ENCODE data around the gene TLE4. TPM values are rescaled to one million over a fixed set of nuclear protein-coding genes. Genes with fewer than 3 reads are reported as not detected.

The TLE4 gene
- total RNA-seq, 1 experiment from 2014 or later, result 8.1 TPM

DNA sequence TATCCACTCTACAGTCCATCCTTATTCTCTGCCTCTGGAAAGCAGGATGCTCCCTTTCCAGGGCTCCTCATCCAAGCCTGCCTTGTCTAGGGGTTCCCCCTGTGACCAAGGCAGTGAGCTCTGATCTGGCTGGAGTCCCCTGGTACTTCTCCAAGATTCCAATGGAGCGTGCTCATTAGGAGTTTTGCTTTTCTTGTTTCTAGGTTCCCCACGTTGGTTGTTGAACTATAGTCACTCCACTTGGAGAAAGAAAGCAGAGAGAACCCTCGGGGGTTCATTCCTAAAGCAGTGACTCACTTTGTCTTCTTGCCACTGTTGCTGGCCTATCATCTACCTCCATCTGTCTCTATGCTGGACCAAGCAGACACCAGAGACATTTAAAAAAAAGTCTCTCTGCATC lies 192.6 kb downstream of the TLE4 start:
- POLR2A ChIA-PET, result no interaction called here
- CTCF ChIA-PET, result no interaction called here
- no peaks in the 10 kb centered on the region for H3K36me3 Mint-ChIP-seq (ENCODE audit: insufficient read depth, unreplicated experiment)
- H3K27ac Mint-ChIP-seq (ENCODE audit: unreplicated experiment), result no peak overlapping the region
- H3K9me3 Mint-ChIP-seq (ENCODE audit: unreplicated experiment), result no peaks in the 10 kb centered on the region
- H3K27me3 Mint-ChIP-seq (ENCODE audit: insufficient read depth, unreplicated experiment), result no peaks in the 10 kb centered on the region
- Histone ChIP-seq H3K9me3 (no peaks in the 10 kb centered on the region), H3K36me3 (ENCODE audit: control insufficient read depth, insufficient read depth, low read length) (no peaks in the 10 kb centered on the region), H3K4me3 (ENCODE audit: low read depth, low read length) (no peak overlapping the region), H3K4me1 (no peaks in the 10 kb centered on the region), H3K27me3 (replicated peaks; ENCODE audit: control insufficient read depth, insufficient read depth, low read length) (no peaks in the 10 kb centered on the region)
- H3K4me3 Mint-ChIP-seq (ENCODE audit: unreplicated experiment), result no peak overlapping the region
- intact Hi-C loops (cut with micrococcal nuclease; ENCODE audit: unreplicated experiment), result loop anchor here (10.0 kb wide), 1 partner anchor 190 kb away; the partner anchor contains the start of gene TLE4
- TF ChIP-seq, protein P1, sequence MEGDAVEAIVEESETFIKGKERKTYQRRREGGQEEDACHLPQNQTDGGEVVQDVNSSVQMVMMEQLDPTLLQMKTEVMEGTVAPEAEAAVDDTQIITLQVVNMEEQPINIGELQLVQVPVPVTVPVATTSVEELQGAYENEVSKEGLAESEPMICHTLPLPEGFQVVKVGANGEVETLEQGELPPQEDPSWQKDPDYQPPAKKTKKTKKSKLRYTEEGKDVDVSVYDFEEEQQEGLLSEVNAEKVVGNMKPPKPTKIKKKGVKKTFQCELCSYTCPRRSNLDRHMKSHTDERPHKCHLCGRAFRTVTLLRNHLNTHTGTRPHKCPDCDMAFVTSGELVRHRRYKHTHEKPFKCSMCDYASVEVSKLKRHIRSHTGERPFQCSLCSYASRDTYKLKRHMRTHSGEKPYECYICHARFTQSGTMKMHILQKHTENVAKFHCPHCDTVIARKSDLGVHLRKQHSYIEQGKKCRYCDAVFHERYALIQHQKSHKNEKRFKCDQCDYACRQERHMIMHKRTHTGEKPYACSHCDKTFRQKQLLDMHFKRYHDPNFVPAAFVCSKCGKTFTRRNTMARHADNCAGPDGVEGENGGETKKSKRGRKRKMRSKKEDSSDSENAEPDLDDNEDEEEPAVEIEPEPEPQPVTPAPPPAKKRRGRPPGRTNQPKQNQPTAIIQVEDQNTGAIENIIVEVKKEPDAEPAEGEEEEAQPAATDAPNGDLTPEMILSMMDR (IDR thresholded peaks at IDR 0.05; ENCODE audit: insufficient read depth in 1 of 2, low read depth in 1 of 2, low read length in 1 of 2, severe bottlenecking in 1 of 2, unreplicated experiment in 1 of 2), result no peak
- DNase-seq, result no peak
- no TSS peak for BruUV-seq (replicated peaks)
- peaks cover 9% of the 10 kb centered on the region for H3K4me1 Mint-ChIP-seq (ENCODE audit: low read depth, unreplicated experiment)

DNA sequence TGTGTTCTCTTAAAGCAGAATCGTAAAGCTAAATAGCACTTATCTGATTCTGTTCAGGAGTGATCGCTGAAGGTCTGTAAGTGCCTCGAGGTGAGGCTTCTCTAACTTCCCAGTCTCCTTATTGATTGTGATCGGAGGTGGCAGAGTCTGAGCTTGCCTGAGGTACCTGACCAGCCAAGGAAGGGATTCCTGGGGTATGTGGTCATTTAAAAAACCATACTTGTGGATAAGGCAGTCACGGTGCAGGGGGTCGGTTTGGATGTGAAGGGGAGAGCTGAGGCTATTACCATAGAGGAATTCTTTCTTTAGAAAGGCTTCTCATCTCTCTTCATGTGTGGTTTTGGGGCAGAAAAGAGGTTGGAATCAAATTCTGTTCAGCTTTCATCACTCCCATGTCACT lies 193.7 kb downstream of the TLE4 start:
- POLR2A ChIA-PET, result no interaction called here
- Mint-ChIP-seq H3K4me1 (ENCODE audit: low read depth, unreplicated experiment) (peaks cover 9% of the 10 kb centered on the region), H3K27me3 (ENCODE audit: insufficient read depth, unreplicated experiment) (no peaks in the 10 kb centered on the region), H3K4me3 (ENCODE audit: unreplicated experiment) (no peak overlapping the region), H3K36me3 (ENCODE audit: insufficient read depth, unreplicated experiment) (no peaks in the 10 kb centered on the region), H3K27ac (ENCODE audit: unreplicated experiment) (no peak overlapping the region), H3K9me3 (ENCODE audit: unreplicated experiment) (no peaks in the 10 kb centered on the region)
- no peaks in the 10 kb centered on the region for H3K36me3 ChIP-seq (ENCODE audit: control insufficient read depth, insufficient read depth, low read length)
- intact Hi-C loops (cut with micrococcal nuclease; ENCODE audit: unreplicated experiment), result loop anchor here (10.0 kb wide), 1 partner anchor 191 kb away; the partner anchor contains the start of gene TLE4
- no peak overlapping the region for H3K4me3 ChIP-seq (ENCODE audit: low read depth, low read length)
- DNase-seq, result no peak
- BruUV-seq (replicated peaks), result no TSS peak
- TF ChIP-seq, protein P1 (IDR thresholded peaks at IDR 0.05; ENCODE audit: insufficient read depth in 1 of 2, low read depth in 1 of 2, low read length in 1 of 2, severe bottlenecking in 1 of 2, unreplicated experiment in 1 of 2), result no peak
- no peaks in the 10 kb centered on the region for H3K9me3 ChIP-seq
- CTCF ChIA-PET, result no interaction called here
- H3K4me1 ChIP-seq, result no peaks in the 10 kb centered on the region
- no peaks in the 10 kb centered on the region for H3K27me3 ChIP-seq (replicated peaks; ENCODE audit: control insufficient read depth, insufficient read depth, low read length)

DNA sequence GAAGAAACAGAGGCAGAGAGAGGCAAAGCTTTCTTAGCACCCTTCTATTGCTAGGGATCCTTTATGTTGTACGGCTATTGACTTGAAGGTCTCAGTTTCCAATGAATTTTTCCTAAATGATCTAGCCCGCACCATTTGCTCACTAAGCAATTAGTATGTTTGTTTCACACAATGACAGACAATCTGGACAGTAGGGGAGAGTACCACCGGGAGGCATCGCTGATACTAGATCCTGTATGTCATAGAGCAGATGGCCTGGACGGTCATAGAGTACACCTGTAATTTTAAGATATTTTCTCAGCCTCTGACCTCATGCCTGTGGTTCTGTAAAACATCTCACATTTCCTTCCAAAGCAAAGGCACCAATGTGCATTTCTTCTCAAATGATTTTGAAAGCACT lies 194.3 kb downstream of the TLE4 start:
- H3K36me3 ChIP-seq (ENCODE audit: control insufficient read depth, insufficient read depth, low read length), result no peaks in the 10 kb centered on the region
- H3K27me3 ChIP-seq (replicated peaks; ENCODE audit: control insufficient read depth, insufficient read depth, low read length), result no peaks in the 10 kb centered on the region
- ChIA-PET POLR2A (no interaction called here), CTCF (no interaction called here)
- no peaks in the 10 kb centered on the region for H3K4me1 ChIP-seq
- H3K27me3 Mint-ChIP-seq (ENCODE audit: insufficient read depth, unreplicated experiment), result no peaks in the 10 kb centered on the region
- H3K4me3 ChIP-seq (ENCODE audit: low read depth, low read length), result no peak overlapping the region
- TF ChIP-seq, protein P1 (IDR thresholded peaks at IDR 0.05; ENCODE audit: insufficient read depth in 1 of 2, low read depth in 1 of 2, low read length in 1 of 2, severe bottlenecking in 1 of 2, unreplicated experiment in 1 of 2), result no peak
- no peak overlapping the region for H3K27ac Mint-ChIP-seq (ENCODE audit: unreplicated experiment)
- no peaks in the 10 kb centered on the region for H3K36me3 Mint-ChIP-seq (ENCODE audit: insufficient read depth, unreplicated experiment)
- BruUV-seq (replicated peaks), result no TSS peak
- no peaks in the 10 kb centered on the region for H3K9me3 ChIP-seq
- H3K4me3 Mint-ChIP-seq (ENCODE audit: unreplicated experiment), result no peak overlapping the region
- intact Hi-C loops (cut with micrococcal nuclease; ENCODE audit: unreplicated experiment), result loop anchor here (1.0 to 10.0 kb wide), 2 partner anchors 37 to 191 kb away; partner anchors contain the start of gene TLE4
- no peak for DNase-seq
- peaks cover 9% of the 10 kb centered on the region for H3K4me1 Mint-ChIP-seq (ENCODE audit: low read depth, unreplicated experiment)
- H3K9me3 Mint-ChIP-seq (ENCODE audit: unreplicated experiment), result no peaks in the 10 kb centered on the region
